ENCODE measurements around the gene SLC8A3. TPM values are rescaled to one million over a fixed set of nuclear protein-coding genes. Genes with fewer than 3 reads are reported as not detected.

SLC8A3 gene
- total RNA-seq (2021; ENCODE audit: unreplicated experiment) (not detected), Bru-seq, nascent RNA (not detected), BruChase-seq, experiment 1, labeled RNA remaining after a 6-hour chase (not detected), BruChase-seq, experiment 2, labeled RNA remaining after a 2-hour chase (not detected)
- not detected in 2 replicates for polyA plus RNA-seq (2012)
- long read RNA-seq: 0 reads

- no peak for ATAC-seq
Observed at GRCh38 chr14:70188659-70189455, at the start of gene SLC8A3. Gene SLC8A3 (minus strand): TSS chr14:70188951. CDS start chr14:70168422, 20,529 bp downstream.

More at GRCh38 chr14:70188659-70189455, at the start of gene SLC8A3:
- H2AFZ ChIP-seq (ENCODE audit: low read depth, low read length, poor library complexity, severe bottlenecking): no peak within 1 kb of the TSS
- intact Hi-C loops (cut with micrococcal nuclease): no loop called here
- no peak within 1 kb of the TSS for H3K4me2 ChIP-seq (ENCODE audit: low read length)
- H3K4me3 ChIP-seq (replicated peaks in 1 of 2; ENCODE audit: low read depth in 1 of 2, low read length in 2 of 2): no peak within 1 kb of the TSS
- ChIA-PET CTCF (no interaction called here), POLR2A (no interaction called here), RAD21 (ENCODE audit: low non-redundant PET in 1 of 2, low total read pairs in 2 of 2, uncharacterized antibody in 2 of 2, unreplicated experiment in 2 of 2) (no interaction called here)
- H3K9me2 ChIP-seq (ENCODE audit: insufficient read depth): no peaks in the 10 kb centered on the region; the same call in 1 of the 2 replicates
- H3K36me3 ChIP-seq (ENCODE audit: control insufficient read depth in 1 of 2, insufficient read depth in 2 of 2, low read length in 2 of 2): no peaks in the 10 kb centered on the region
- no peaks in the 10 kb centered on the region for H4K20me1 ChIP-seq (ENCODE audit: insufficient read depth)
- no peak for DNase-seq (ENCODE audit: low read depth, low spot score)
- no peak within 1 kb of the TSS for H3K9ac ChIP-seq (ENCODE audit: low read length)
- H3K9me3 ChIP-seq (ENCODE audit: control insufficient read depth in 1 of 2, insufficient read depth in 1 of 2, low read depth in 1 of 2, low read length in 2 of 2): no peaks in the 10 kb centered on the region
- H3K27ac ChIP-seq (ENCODE audit: low read depth, low read length): no peak within 1 kb of the TSS
- no peaks in the 10 kb centered on the region for H3K79me2 ChIP-seq (ENCODE audit: insufficient read depth, low read length)
- no TSS peak for BruUV-seq (replicated peaks)
- H3K27me3 ChIP-seq (ENCODE audit: insufficient read depth, low read length): peaks cover 17% of the 10 kb centered on the region
- TF ChIP-seq CTCF (IDR thresholded peaks at IDR 0.05 in 2 of 3, conservative IDR thresholded peaks at IDR 0.05 in 1 of 3; ENCODE audit: borderline replicate concordance in 1 of 3, insufficient read depth in 1 of 3, low read depth in 2 of 3, low read length in 2 of 3): no peak
- TF ChIP-seq TCF7L2 (IDR thresholded peaks at IDR 0.05; ENCODE audit: borderline replicate concordance, extremely low read depth, insufficient read depth, insufficient read length): no peak
- TF ChIP-seq POLR2A (IDR thresholded peaks at IDR 0.05; ENCODE audit: borderline replicate concordance, extremely low read depth, insufficient read depth, insufficient read length): no peak
- TF ChIP-seq EZH2 (IDR thresholded peaks at IDR 0.05): no peak
- no peak for TF ChIP-seq ATF3 (IDR thresholded peaks at IDR 0.05)
- no peak for TF ChIP-seq YY1 (IDR thresholded peaks at IDR 0.05; ENCODE audit: extremely low read depth, insufficient replicate concordance, low read depth, low read length)
- no peak for TF ChIP-seq JUND (IDR thresholded peaks at IDR 0.05)
- no peak for TF ChIP-seq SIN3A (IDR thresholded peaks at IDR 0.05; ENCODE audit: low read depth)
- TF ChIP-seq ZFX (IDR thresholded peaks at IDR 0.05): no peak
- TF ChIP-seq REST (IDR thresholded peaks at IDR 0.05; ENCODE audit: low read depth): no peak
- TF ChIP-seq POLR2AphosphoS5 (IDR thresholded peaks at IDR 0.05; ENCODE audit: low read depth, low read length): no peak
- TF ChIP-seq FOSL1 (IDR thresholded peaks at IDR 0.05; ENCODE audit: low read depth): no peak
- no peak for TF ChIP-seq SP1 (IDR thresholded peaks at IDR 0.05; ENCODE audit: low read depth)
- no peak for TF ChIP-seq ZBTB33 (IDR thresholded peaks at IDR 0.05; ENCODE audit: extremely low read depth, insufficient replicate concordance, low read length)
- TF ChIP-seq CBX3 (IDR thresholded peaks at IDR 0.05; ENCODE audit: low read depth): no peak
- no peak for TF ChIP-seq MAX (IDR thresholded peaks at IDR 0.05)
- no peak for TF ChIP-seq EZH2phosphoT487 (IDR thresholded peaks at IDR 0.05; ENCODE audit: borderline replicate concordance)
- no peaks in the 10 kb centered on the region for H3K4me1 ChIP-seq (ENCODE audit: control insufficient read depth in 1 of 2, insufficient read depth in 2 of 2, low read length in 2 of 2)
